ENCODE data around the gene HYAL2.
A peak's percentile ranks its signal among the peaks of the same experiment; 100 is the strongest.

HYAL2 gene

DNA sequence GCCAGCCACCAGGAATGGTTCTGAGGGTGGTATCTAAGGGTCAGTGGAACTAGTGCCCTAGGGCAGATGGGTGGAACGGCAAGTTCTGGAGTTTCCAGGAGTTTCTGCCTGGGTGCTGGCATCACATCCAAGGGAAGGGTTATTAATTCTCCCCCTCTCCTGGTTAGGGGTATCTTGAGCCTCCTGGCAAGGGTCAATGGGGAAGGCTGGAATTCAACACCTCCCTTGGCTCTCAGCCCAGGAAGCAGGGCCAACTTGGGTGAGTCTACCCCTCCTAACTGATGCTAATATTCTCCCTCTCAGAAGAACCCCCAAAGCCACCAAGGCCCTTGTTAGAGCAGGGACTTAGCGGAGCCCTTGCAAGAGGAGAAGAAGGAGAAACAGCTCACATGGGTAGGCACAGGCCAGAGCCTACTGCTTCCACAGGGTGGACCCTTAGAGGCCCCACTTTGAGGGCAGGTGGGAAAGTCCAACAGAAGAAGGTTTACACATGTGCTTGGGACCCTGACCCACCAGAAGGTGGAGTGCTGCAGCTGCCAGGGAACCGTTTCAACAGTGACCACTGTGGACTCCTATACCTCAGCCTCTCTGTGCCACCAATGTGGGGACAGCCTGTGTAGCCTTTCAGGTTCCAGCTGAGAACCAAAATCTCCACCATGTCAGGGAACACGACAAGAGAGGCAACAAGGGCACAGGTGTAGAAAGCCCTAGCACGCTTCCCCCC, 33.4 kb upstream of the HYAL2 start:
- Histone ChIP-seq H3K36me3 (ENCODE audit: insufficient read depth, low read length) (peaks cover 67% of the 10 kb centered on the region), H2AFZ (ENCODE audit: low read depth, low read length) (no peak overlapping the region), H3K4me2 (ENCODE audit: insufficient read depth, low read length) (peak overlapping the region; percentile 98), H4K20me1 (ENCODE audit: insufficient read depth, low read length) (peaks cover 57% of the 10 kb centered on the region), H3K9ac (ENCODE audit: low read depth, low read length) (no peak overlapping the region; the same call in 1 of the 2 replicates), H3K27me3 (ENCODE audit: insufficient read depth, low read length, poor library complexity) (no peaks in the 10 kb centered on the region), H3K79me2 (ENCODE audit: insufficient read depth, low read length) (peaks cover 64% of the 10 kb centered on the region), H3K9me3 (ENCODE audit: insufficient read depth, low read length, severe bottlenecking) (no peaks in the 10 kb centered on the region), H3K4me3 (ENCODE audit: low read depth in 1 of 2, low read length in 2 of 2) (peak overlapping the region in 1 of 2 experiments; percentile 67; a peak in 1 of 4 replicates), H3K27ac (ENCODE audit: low read length) (no peak overlapping the region), H3K4me1 (ENCODE audit: insufficient read depth, low read length) (peaks cover 55% of the 10 kb centered on the region)
- ATAC-seq (ENCODE audit: insufficient read depth, low read depth) (no peak), DNase-seq (no peak)
- TF ChIP-seq, protein P1, sequence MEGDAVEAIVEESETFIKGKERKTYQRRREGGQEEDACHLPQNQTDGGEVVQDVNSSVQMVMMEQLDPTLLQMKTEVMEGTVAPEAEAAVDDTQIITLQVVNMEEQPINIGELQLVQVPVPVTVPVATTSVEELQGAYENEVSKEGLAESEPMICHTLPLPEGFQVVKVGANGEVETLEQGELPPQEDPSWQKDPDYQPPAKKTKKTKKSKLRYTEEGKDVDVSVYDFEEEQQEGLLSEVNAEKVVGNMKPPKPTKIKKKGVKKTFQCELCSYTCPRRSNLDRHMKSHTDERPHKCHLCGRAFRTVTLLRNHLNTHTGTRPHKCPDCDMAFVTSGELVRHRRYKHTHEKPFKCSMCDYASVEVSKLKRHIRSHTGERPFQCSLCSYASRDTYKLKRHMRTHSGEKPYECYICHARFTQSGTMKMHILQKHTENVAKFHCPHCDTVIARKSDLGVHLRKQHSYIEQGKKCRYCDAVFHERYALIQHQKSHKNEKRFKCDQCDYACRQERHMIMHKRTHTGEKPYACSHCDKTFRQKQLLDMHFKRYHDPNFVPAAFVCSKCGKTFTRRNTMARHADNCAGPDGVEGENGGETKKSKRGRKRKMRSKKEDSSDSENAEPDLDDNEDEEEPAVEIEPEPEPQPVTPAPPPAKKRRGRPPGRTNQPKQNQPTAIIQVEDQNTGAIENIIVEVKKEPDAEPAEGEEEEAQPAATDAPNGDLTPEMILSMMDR (IDR thresholded peaks at IDR 0.05; ENCODE audit: borderline replicate concordance, extremely low read depth, low read length, poor library complexity, severe bottlenecking): no peak
- TF ChIP-seq EZH2 (IDR thresholded peaks at IDR 0.05; ENCODE audit: borderline replicate concordance, low read depth, low read length, severe bottlenecking): no peak

DNA sequence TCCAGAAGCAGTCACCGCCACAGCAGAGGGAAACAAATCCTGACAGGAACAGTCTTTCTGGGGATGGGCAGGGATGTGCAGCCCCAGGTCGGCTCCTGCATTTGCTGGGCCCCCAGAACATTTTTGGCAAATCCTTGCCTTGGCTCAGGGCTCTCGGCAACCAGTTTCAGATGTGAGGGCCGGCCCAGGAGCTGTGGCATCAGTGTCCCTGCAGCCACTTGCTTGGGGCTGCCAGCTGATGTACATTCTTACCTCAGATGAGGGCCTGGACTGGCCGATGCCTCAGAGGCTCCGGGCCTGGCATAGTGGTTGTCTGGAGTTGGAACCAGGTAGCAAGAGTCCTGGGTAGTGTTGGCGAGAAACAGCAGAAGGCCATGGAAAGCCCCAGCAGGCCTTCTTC, 32.3 kb upstream of the HYAL2 start:
- no peaks in the 10 kb centered on the region for H3K9me3 ChIP-seq (ENCODE audit: insufficient read depth, low read length, severe bottlenecking)
- peaks cover 57% of the 10 kb centered on the region for H4K20me1 ChIP-seq (ENCODE audit: insufficient read depth, low read length)
- peaks cover 58% of the 10 kb centered on the region for H3K4me1 ChIP-seq (ENCODE audit: insufficient read depth, low read length)
- peaks cover 72% of the 10 kb centered on the region for H3K79me2 ChIP-seq (ENCODE audit: insufficient read depth, low read length)
- no peak for ATAC-seq (ENCODE audit: insufficient read depth, low read depth)
- no peak overlapping the region for H3K4me3 ChIP-seq (ENCODE audit: low read depth in 1 of 2, low read length in 2 of 2)
- H3K36me3 ChIP-seq (ENCODE audit: insufficient read depth, low read length): peaks cover 67% of the 10 kb centered on the region
- TF ChIP-seq, protein P1 (IDR thresholded peaks at IDR 0.05; ENCODE audit: borderline replicate concordance, extremely low read depth, low read length, poor library complexity, severe bottlenecking): no peak
- TF ChIP-seq EZH2 (IDR thresholded peaks at IDR 0.05; ENCODE audit: borderline replicate concordance, low read depth, low read length, severe bottlenecking): no peak
- no peak overlapping the region for H3K4me2 ChIP-seq (ENCODE audit: insufficient read depth, low read length)
- no peaks in the 10 kb centered on the region for H3K27me3 ChIP-seq (ENCODE audit: insufficient read depth, low read length, poor library complexity)
- no peak for DNase-seq
- no peak overlapping the region for H3K27ac ChIP-seq (ENCODE audit: low read length)
- no peak overlapping the region for H2AFZ ChIP-seq (ENCODE audit: low read depth, low read length)
- no peak overlapping the region for H3K9ac ChIP-seq (ENCODE audit: low read depth, low read length)

DNA sequence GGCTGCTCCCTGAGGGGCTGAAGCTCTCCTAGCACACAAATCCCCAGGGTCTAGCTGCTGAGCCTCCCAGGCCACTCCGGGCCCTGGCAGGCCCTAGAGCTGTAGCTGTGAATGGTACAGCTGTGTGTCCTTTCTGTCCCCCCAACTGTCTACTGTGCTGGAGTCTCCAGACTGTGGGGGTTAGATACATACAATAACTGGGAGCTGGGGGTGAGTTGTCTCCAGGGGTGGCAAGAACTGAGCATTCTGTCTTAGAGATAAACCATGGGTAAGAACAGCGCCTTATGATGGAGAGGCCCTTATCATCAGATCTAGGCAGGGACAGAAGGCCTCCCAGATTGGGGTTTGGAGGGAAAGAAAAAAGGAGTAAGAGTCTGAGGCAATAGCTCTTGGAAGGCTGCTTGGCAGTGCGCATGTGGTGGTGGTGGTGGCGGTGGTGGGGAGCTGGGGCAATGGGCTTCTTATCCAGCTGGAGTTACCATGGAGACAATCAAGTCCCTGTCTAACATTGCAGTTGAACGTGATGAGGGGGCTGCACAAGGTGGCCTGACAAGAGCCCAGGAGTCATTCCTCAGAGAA, 31.7 kb upstream of the HYAL2 start:
- Histone ChIP-seq H3K36me3 (ENCODE audit: insufficient read depth, low read length) (peaks cover 69% of the 10 kb centered on the region), H3K27ac (ENCODE audit: low read length) (no peak overlapping the region), H3K27me3 (ENCODE audit: insufficient read depth, low read length, poor library complexity) (no peaks in the 10 kb centered on the region), H2AFZ (ENCODE audit: low read depth, low read length) (no peak overlapping the region), H4K20me1 (ENCODE audit: insufficient read depth, low read length) (peaks cover 57% of the 10 kb centered on the region), H3K79me2 (ENCODE audit: insufficient read depth, low read length) (peaks cover 77% of the 10 kb centered on the region), H3K9me3 (ENCODE audit: insufficient read depth, low read length, severe bottlenecking) (no peaks in the 10 kb centered on the region), H3K4me3 (ENCODE audit: low read depth in 1 of 2, low read length in 2 of 2) (no peak overlapping the region), H3K4me2 (ENCODE audit: insufficient read depth, low read length) (no peak overlapping the region), H3K4me1 (ENCODE audit: insufficient read depth, low read length) (peaks cover 60% of the 10 kb centered on the region), H3K9ac (ENCODE audit: low read depth, low read length) (no peak overlapping the region)
- no peak for ATAC-seq (ENCODE audit: insufficient read depth, low read depth)
- no peak for TF ChIP-seq EZH2 (IDR thresholded peaks at IDR 0.05; ENCODE audit: borderline replicate concordance, low read depth, low read length, severe bottlenecking)
- TF ChIP-seq, protein P1 (IDR thresholded peaks at IDR 0.05; ENCODE audit: borderline replicate concordance, extremely low read depth, low read length, poor library complexity, severe bottlenecking): no peak
- DNase-seq: no peak
